ENCODE data around the gene AOX1.

DNA sequence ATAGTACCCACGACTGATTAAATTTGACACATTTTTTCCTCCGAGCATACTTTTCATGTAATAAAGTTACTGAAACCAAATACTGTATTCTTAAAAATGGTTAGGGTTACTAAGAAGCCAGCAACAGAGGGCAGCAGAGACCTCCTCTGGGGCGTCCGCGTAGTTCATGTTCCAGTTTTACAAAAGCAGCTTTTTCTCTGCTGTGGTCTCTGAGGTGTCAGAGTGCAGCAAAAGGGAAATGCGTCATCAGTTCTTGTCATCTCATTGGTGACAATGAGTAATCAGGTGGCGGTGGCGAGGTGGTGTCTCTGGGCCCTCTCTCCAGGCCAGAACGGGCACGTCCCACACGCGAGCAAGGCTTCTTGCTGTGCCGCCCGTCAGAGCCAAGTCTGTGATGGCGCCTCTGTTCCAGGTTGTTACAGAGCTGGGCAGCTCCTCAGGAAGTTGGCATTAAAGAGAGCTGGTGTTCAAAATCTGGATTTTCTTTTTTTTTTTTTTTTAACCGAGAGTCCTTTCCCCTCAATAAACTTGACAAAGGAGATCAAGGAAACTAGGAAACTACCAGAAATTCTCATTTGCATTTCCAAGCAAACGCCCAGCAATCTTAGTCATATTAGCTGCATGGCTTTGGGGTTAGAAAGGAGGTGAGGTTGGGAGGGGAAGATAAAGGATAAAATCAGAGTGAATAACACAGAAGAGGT, 127.3 kb downstream of the AOX1 start:
- TF ChIP-seq CTCF (IDR thresholded peaks at IDR 0.05 in 2 of 3, conservative IDR thresholded peaks at IDR 0.05 in 1 of 3; ENCODE audit: borderline replicate concordance in 1 of 3, insufficient read depth in 1 of 3, low read depth in 2 of 3, low read length in 2 of 3) = peak; percentile 79 to 95 (median 89)
- peak; percentile 97 for TF ChIP-seq POLR2AphosphoS5 (IDR thresholded peaks at IDR 0.05; ENCODE audit: low read depth, low read length)
- TF ChIP-seq, protein P1, sequence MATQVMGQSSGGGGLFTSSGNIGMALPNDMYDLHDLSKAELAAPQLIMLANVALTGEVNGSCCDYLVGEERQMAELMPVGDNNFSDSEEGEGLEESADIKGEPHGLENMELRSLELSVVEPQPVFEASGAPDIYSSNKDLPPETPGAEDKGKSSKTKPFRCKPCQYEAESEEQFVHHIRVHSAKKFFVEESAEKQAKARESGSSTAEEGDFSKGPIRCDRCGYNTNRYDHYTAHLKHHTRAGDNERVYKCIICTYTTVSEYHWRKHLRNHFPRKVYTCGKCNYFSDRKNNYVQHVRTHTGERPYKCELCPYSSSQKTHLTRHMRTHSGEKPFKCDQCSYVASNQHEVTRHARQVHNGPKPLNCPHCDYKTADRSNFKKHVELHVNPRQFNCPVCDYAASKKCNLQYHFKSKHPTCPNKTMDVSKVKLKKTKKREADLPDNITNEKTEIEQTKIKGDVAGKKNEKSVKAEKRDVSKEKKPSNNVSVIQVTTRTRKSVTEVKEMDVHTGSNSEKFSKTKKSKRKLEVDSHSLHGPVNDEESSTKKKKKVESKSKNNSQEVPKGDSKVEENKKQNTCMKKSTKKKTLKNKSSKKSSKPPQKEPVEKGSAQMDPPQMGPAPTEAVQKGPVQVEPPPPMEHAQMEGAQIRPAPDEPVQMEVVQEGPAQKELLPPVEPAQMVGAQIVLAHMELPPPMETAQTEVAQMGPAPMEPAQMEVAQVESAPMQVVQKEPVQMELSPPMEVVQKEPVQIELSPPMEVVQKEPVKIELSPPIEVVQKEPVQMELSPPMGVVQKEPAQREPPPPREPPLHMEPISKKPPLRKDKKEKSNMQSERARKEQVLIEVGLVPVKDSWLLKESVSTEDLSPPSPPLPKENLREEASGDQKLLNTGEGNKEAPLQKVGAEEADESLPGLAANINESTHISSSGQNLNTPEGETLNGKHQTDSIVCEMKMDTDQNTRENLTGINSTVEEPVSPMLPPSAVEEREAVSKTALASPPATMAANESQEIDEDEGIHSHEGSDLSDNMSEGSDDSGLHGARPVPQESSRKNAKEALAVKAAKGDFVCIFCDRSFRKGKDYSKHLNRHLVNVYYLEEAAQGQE (IDR thresholded peaks at IDR 0.05; ENCODE audit: low read depth) = no peak
- no peak for TF ChIP-seq EZH2 (IDR thresholded peaks at IDR 0.05)
- 0 out of 2 replicates have a peak, but pooled peaks have one; percentile 17 for TF ChIP-seq ZFX (IDR thresholded peaks at IDR 0.05)
- peak; percentile 91 for TF ChIP-seq MAX (IDR thresholded peaks at IDR 0.05)
- peak; percentile 84 for TF ChIP-seq POLR2A (IDR thresholded peaks at IDR 0.05; ENCODE audit: borderline replicate concordance, extremely low read depth, insufficient read depth, insufficient read length)
- TF ChIP-seq, protein P2, sequence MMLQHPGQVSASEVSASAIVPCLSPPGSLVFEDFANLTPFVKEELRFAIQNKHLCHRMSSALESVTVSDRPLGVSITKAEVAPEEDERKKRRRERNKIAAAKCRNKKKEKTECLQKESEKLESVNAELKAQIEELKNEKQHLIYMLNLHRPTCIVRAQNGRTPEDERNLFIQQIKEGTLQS (IDR thresholded peaks at IDR 0.05) = no peak
- TF ChIP-seq EZH2phosphoT487 (IDR thresholded peaks at IDR 0.05; ENCODE audit: borderline replicate concordance) = no peak
